ENCODE measurements around the gene FARP2.

FARP2 gene

DNA sequence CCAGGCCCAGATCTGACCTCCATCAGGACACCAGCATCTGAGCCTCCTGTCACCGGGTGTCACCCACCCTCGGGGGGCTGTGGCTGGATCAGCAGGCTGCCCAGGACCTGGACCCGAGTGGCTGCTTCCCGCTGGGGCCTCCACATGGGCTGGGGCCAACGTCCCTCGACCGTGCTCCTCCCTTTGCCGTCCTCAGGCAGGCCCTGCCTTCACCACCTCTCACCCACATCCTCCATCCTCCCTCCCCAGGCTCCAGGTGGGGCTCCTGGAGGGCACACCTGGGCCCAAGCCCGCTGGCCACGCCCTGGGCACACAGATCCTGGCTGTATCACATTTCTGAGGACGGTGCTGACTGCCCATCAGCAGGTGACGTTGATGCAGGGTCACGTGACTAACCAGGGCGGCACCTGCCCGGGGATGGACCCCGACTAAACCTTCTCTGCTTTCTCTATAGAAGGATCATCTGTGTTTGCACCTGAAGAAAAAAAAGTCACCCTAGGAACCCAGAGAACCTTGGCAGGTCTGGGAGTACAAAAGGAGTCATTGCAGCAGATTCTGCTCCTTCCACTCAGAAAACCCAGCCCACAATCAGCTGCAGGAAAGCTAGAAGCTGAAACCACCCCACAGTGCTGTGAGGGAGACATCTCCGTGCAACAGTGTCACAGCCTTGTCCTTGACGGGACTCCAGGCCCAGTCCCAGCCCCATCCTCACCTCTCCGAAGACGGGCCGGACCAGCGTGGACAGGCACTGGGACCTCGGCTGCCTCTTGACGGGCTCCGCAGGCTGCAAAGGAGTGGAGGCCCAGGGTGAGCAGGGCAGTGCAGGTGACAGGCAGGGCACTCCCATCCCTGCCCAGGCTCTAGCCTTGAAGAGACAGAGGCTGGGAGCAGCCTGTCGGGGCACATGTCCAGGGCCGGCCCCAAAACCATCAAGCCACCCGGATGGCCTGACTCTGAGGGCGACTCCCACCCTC lies 141.1 kb downstream of the FARP2 start:
- H3K4me1 ChIP-seq (ENCODE audit: control insufficient read depth, insufficient read depth, low read length), result no peaks in the 10 kb centered on the region
- no peak overlapping the region for H3K9ac ChIP-seq (ENCODE audit: low read depth, low read length)
- H3K4me3 ChIP-seq (ENCODE audit: low read length), result no peak overlapping the region
- peaks cover 82% of the 10 kb centered on the region for H3K36me3 ChIP-seq (ENCODE audit: insufficient read depth, low read length)
- no peaks in the 10 kb centered on the region for H3K27me3 ChIP-seq (ENCODE audit: control insufficient read depth, insufficient read depth, low read length)
- no peak overlapping the region for H3K4me2 ChIP-seq (ENCODE audit: low read length)
- H3K9me3 ChIP-seq (replicated peaks; ENCODE audit: low read length), result no peaks in the 10 kb centered on the region

DNA sequence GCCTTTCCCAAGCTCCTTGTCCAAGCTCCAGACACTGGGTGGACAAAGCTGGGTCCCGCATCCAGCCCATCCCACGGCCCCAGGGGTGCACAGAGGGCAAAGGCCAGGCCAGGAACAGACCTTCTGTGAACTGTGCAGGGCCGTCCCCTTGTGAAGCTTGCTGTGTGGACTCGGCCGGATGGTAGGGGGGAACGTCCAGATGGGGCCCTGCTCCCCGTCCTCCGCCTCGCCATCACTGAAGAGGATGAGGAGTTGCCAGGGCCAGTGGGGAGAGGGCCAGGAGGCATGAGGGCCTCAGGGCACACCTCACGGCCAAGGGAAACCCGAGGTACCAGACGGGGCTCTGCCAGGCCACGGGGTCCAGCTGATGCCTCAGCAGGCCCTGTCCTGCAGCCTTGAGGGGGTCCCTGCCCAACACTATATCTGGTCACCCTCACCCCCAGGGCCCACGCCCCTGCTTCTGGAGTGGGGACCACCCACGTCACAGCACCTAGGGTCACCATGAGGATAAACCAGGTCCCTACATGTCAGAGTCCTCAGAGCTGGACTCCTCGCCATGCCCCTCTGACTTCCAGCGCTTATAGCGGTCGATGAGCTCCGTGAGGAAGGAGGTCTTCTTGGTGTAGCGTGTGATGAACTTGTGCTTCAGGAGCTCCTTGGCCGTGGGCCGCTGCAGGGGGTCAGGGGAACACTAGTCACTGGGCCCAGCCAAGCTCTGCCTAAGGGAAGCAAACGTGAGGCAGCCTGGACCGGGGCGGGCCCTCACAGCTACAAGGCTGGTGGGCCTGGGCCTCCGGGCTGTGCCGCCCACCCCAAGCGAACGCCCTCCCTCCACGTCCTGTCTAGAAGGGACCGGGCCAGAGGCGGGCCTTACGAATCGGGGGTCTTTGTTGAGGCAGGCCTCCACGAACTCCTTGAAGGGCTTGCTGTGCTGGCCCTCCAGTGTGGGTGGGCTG lies 142.3 kb downstream of the FARP2 start:
- Histone ChIP-seq H3K9me3 (replicated peaks; ENCODE audit: low read length) (no peaks in the 10 kb centered on the region), H3K36me3 (ENCODE audit: insufficient read depth, low read length) (peaks cover 76% of the 10 kb centered on the region), H3K4me3 (ENCODE audit: low read length) (no peak overlapping the region), H3K27me3 (ENCODE audit: control insufficient read depth, insufficient read depth, low read length) (no peaks in the 10 kb centered on the region), H3K4me2 (ENCODE audit: low read length) (no peak overlapping the region), H3K4me1 (ENCODE audit: control insufficient read depth, insufficient read depth, low read length) (no peaks in the 10 kb centered on the region), H3K9ac (ENCODE audit: low read depth, low read length) (no peak overlapping the region)

GRCh38 chr2:241499146-241499965 lies 143.3 kb downstream of the FARP2 start:
- peaks cover 72% of the 10 kb centered on the region for H3K36me3 ChIP-seq (ENCODE audit: insufficient read depth, low read length)

GRCh38 chr2:241500016-241500415 lies 143.9 kb downstream of the FARP2 start:
- H3K4me1 ChIP-seq (ENCODE audit: control insufficient read depth, insufficient read depth, low read length), result peaks cover under 1% of the 10 kb centered on the region
- H3K4me2 ChIP-seq (ENCODE audit: low read length), result no peak overlapping the region
- H3K27me3 ChIP-seq (ENCODE audit: control insufficient read depth, insufficient read depth, low read length), result no peaks in the 10 kb centered on the region
- peaks cover 67% of the 10 kb centered on the region for H3K36me3 ChIP-seq (ENCODE audit: insufficient read depth, low read length)
- H3K9ac ChIP-seq (ENCODE audit: low read depth, low read length), result no peak overlapping the region
- H3K9me3 ChIP-seq (replicated peaks; ENCODE audit: low read length), result no peaks in the 10 kb centered on the region
- no peak overlapping the region for H3K4me3 ChIP-seq (ENCODE audit: low read length)

More at GRCh38 chr2:241499146-241499965, 143.3 kb downstream of the FARP2 start:
- Histone ChIP-seq H3K4me3 (ENCODE audit: low read length) (no peak overlapping the region), H3K9me3 (replicated peaks; ENCODE audit: low read length) (no peaks in the 10 kb centered on the region), H3K9ac (ENCODE audit: low read depth, low read length) (no peak overlapping the region), H3K27me3 (ENCODE audit: control insufficient read depth, insufficient read depth, low read length) (no peaks in the 10 kb centered on the region), H3K4me2 (ENCODE audit: low read length) (no peak overlapping the region), H3K4me1 (ENCODE audit: control insufficient read depth, insufficient read depth, low read length) (no peaks in the 10 kb centered on the region)

GRCh38 chr2:241500431-241500975 lies 144.4 kb downstream of the FARP2 start:
- H3K27me3 ChIP-seq (ENCODE audit: control insufficient read depth, insufficient read depth, low read length), result no peaks in the 10 kb centered on the region
- no peak overlapping the region for H3K4me2 ChIP-seq (ENCODE audit: low read length)
- H3K4me3 ChIP-seq (ENCODE audit: low read length), result no peak overlapping the region
- H3K4me1 ChIP-seq (ENCODE audit: control insufficient read depth, insufficient read depth, low read length), result peaks cover 5% of the 10 kb centered on the region
- H3K36me3 ChIP-seq (ENCODE audit: insufficient read depth, low read length), result peaks cover 62% of the 10 kb centered on the region
- H3K9me3 ChIP-seq (replicated peaks; ENCODE audit: low read length), result no peaks in the 10 kb centered on the region
- H3K9ac ChIP-seq (ENCODE audit: low read depth, low read length), result no peak overlapping the region

- H3K9me3 ChIP-seq (replicated peaks; ENCODE audit: low read length), result no peaks in the 10 kb centered on the region
- peaks cover 11% of the 10 kb centered on the region for H3K4me1 ChIP-seq (ENCODE audit: control insufficient read depth, insufficient read depth, low read length)
- peaks cover 56% of the 10 kb centered on the region for H3K36me3 ChIP-seq (ENCODE audit: insufficient read depth, low read length)
- H3K4me2 ChIP-seq (ENCODE audit: low read length), result no peak overlapping the region
- no peak overlapping the region for H3K9ac ChIP-seq (ENCODE audit: low read depth, low read length)
- no peaks in the 10 kb centered on the region for H3K27me3 ChIP-seq (ENCODE audit: control insufficient read depth, insufficient read depth, low read length)
- no peak overlapping the region for H3K4me3 ChIP-seq (ENCODE audit: low read length)
Observed at GRCh38 chr2:241501099-241501541, 145.0 kb downstream of the FARP2 start.

DNA sequence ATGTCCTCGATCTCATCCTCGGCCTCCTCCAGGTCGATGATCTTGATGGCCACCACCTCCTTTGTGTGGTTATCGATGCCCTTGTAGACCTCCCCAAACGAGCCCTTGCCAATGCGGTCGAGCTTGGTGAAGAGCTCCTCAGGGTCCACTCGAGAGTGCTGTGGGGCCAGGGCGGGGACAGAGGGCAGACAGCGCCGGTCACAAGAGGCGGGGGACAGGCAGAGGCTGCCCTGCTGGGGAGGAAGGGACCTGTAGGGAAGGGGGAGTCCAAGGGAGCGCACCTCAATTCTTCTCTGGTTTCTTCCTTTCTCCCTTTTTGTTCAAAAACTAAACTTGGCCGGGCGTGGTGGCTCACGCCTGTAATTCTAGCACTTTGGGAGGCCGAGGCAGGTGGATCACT lies 145.5 kb downstream of the FARP2 start:
- Histone ChIP-seq H3K4me1 (ENCODE audit: control insufficient read depth, insufficient read depth, low read length) (peaks cover 16% of the 10 kb centered on the region), H3K9me3 (replicated peaks; ENCODE audit: low read length) (no peaks in the 10 kb centered on the region), H3K36me3 (ENCODE audit: insufficient read depth, low read length) (peaks cover 52% of the 10 kb centered on the region), H3K27me3 (ENCODE audit: control insufficient read depth, insufficient read depth, low read length) (no peaks in the 10 kb centered on the region), H3K4me2 (ENCODE audit: low read length) (no peak overlapping the region), H3K4me3 (ENCODE audit: low read length) (no peak overlapping the region), H3K9ac (ENCODE audit: low read depth, low read length) (no peak overlapping the region)

DNA sequence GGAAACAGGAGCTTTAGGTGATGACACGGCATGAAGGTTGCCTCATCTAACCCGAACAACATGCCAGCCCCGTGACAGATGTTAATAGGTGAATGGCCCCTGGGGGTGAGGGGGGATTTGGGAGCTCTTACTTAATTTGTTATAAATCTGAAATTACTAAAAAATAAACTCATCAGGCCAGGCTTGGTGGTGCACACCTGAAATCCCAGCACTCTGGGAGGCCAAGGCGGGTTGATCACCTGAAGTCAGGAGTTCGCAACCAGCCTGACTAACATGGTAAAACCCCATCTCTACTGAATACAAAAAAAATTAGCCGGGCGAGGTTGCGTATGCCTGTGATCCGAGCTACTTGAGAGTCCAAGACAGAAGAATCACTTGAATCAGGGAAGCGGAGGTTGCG lies 146.2 kb downstream of the FARP2 start:
- H3K27me3 ChIP-seq (ENCODE audit: control insufficient read depth, insufficient read depth, low read length), result no peaks in the 10 kb centered on the region
- H3K9ac ChIP-seq (ENCODE audit: low read depth, low read length), result no peak overlapping the region
- no peak overlapping the region for H3K4me2 ChIP-seq (ENCODE audit: low read length)
- peaks cover 22% of the 10 kb centered on the region for H3K4me1 ChIP-seq (ENCODE audit: control insufficient read depth, insufficient read depth, low read length)
- H3K9me3 ChIP-seq (replicated peaks; ENCODE audit: low read length), result no peaks in the 10 kb centered on the region
- H3K36me3 ChIP-seq (ENCODE audit: insufficient read depth, low read length), result peaks cover 45% of the 10 kb centered on the region
- H3K4me3 ChIP-seq (ENCODE audit: low read length), result no peak overlapping the region

DNA sequence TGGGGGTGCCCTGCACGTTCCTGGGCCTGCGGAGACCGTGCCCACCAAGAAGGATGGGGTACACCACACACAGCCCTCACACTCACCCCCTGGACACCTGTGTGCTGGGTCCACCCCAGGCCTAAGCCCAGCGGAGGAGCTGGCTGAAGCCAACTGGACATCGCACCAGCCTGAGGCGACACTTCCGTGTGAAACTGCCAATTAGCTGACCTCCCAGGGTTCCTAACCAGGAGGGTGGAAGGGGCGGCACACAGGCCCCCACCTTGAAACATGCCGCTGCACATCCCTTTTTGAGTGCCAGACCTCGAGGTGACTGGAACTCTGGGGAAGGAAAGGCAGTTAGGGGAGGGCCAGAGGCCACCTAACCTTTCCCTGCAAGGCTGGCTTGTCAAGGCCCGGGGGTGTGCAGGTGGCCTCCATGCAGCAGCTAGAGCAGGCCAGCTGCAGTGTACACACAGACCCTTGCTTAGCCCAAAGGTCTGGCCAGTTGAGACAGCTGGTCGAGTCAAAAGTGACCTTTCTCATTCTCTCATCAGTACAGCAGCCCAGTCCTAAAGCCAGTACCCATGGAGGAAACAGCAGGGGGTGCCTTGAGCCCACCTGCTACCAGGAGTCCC lies 147.8 kb downstream of the FARP2 start:
- no peak overlapping the region for H3K4me3 ChIP-seq (ENCODE audit: low read length)
- no peaks in the 10 kb centered on the region for H3K9me3 ChIP-seq (replicated peaks; ENCODE audit: low read length)
- H3K9ac ChIP-seq (ENCODE audit: low read depth, low read length), result no peak overlapping the region
- no peaks in the 10 kb centered on the region for H3K27me3 ChIP-seq (ENCODE audit: control insufficient read depth, insufficient read depth, low read length)
- H3K4me2 ChIP-seq (ENCODE audit: low read length), result no peak overlapping the region
- peaks cover 24% of the 10 kb centered on the region for H3K4me1 ChIP-seq (ENCODE audit: control insufficient read depth, insufficient read depth, low read length)
- peaks cover 30% of the 10 kb centered on the region for H3K36me3 ChIP-seq (ENCODE audit: insufficient read depth, low read length)

GRCh38 chr2:241505086-241505780 lies 149.1 kb downstream of the FARP2 start:
- peaks cover 16% of the 10 kb centered on the region for H3K36me3 ChIP-seq (ENCODE audit: insufficient read depth, low read length)
- H3K4me1 ChIP-seq (ENCODE audit: control insufficient read depth, insufficient read depth, low read length), result peaks cover 31% of the 10 kb centered on the region
- peak overlapping the region; percentile 88 for H3K4me2 ChIP-seq (ENCODE audit: low read length)
- no peaks in the 10 kb centered on the region for H3K9me3 ChIP-seq (replicated peaks; ENCODE audit: low read length)
- no peak overlapping the region for H3K9ac ChIP-seq (ENCODE audit: low read depth, low read length)
- H3K27me3 ChIP-seq (ENCODE audit: control insufficient read depth, insufficient read depth, low read length), result no peaks in the 10 kb centered on the region
- no peak overlapping the region for H3K4me3 ChIP-seq (ENCODE audit: low read length)

Data from skeletal muscle satellite cell (primary cell).